Body of pancreas (tissue), 4 donors: ENCODE results near the gene COTL1.

Source experiments
- CTCF ChIP-seq, 7 experiments: fragments of 450-650 bp in 4 of 7; fragments of 200-600 bp in 3 of 7; sonication (generic) in 3 of 7; IDR thresholded peaks; one replicate each; pipeline ENCODE4 v1.5.1; 2016 to 2019; ENCODE audit warnings: antibody characterized with exemption in 7 of 7
- POLR2A ChIP-seq, 3 donors: fragments of 450-650 bp; IDR thresholded peaks; one replicate each; pipeline ENCODE4 v1.6.1; 2016; ENCODE audit warnings: antibody characterized with exemption in 3 of 3, mild to moderate bottlenecking in 2 of 3

GRCh38 chr16:84595052-84595481 lies 22.8 kb downstream of the COTL1 start:
- TF ChIP-seq CTCF (IDR thresholded peaks at IDR 0.05) (no peak), POLR2A (IDR thresholded peaks at IDR 0.05) (no peak)
